ENCODE data around the gene PRKRIP1.
"Not testable (repeated sequence)": the region's sequence is repeated elsewhere in the genome, so short reads cannot be mapped to it uniquely, and the experiment has no call there.

Gene PRKRIP1

DNA sequence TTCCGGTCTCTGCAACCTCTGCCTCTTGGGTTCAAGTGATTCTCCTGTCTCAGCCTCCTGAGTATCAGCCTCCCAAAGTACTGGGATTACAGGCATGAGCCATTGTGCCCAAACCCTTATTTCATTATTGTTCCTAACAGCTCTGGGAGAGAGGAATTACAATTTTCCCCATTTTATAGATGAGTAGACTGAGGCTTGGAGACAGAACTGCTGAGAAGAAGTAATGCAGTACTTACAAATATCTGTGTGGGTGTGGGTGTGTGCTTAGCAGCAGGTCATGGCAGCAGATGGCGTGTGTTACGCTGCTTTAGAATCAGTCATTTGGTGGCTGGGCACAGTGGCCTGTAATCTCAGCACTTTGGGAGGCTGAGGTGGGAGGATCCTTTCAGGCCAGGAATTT lies 7.4 kb downstream of the PRKRIP1 start:
- H3K27ac Mint-ChIP-seq = no peak overlapping the region
- H3K36me3 Mint-ChIP-seq (ENCODE audit: low read depth) = peaks cover 83% of the 10 kb centered on the region
- TF ChIP-seq, protein P1, sequence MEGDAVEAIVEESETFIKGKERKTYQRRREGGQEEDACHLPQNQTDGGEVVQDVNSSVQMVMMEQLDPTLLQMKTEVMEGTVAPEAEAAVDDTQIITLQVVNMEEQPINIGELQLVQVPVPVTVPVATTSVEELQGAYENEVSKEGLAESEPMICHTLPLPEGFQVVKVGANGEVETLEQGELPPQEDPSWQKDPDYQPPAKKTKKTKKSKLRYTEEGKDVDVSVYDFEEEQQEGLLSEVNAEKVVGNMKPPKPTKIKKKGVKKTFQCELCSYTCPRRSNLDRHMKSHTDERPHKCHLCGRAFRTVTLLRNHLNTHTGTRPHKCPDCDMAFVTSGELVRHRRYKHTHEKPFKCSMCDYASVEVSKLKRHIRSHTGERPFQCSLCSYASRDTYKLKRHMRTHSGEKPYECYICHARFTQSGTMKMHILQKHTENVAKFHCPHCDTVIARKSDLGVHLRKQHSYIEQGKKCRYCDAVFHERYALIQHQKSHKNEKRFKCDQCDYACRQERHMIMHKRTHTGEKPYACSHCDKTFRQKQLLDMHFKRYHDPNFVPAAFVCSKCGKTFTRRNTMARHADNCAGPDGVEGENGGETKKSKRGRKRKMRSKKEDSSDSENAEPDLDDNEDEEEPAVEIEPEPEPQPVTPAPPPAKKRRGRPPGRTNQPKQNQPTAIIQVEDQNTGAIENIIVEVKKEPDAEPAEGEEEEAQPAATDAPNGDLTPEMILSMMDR (IDR thresholded peaks at IDR 0.05; ENCODE audit: unreplicated experiment in 3 of 3) = no peak
- H3K9me3 Mint-ChIP-seq = no peaks in the 10 kb centered on the region
- H3K27me3 Mint-ChIP-seq (ENCODE audit: low read depth) = no peaks in the 10 kb centered on the region
- no peak overlapping the region for H3K4me3 Mint-ChIP-seq
- no peaks in the 10 kb centered on the region for H3K4me1 Mint-ChIP-seq

DNA sequence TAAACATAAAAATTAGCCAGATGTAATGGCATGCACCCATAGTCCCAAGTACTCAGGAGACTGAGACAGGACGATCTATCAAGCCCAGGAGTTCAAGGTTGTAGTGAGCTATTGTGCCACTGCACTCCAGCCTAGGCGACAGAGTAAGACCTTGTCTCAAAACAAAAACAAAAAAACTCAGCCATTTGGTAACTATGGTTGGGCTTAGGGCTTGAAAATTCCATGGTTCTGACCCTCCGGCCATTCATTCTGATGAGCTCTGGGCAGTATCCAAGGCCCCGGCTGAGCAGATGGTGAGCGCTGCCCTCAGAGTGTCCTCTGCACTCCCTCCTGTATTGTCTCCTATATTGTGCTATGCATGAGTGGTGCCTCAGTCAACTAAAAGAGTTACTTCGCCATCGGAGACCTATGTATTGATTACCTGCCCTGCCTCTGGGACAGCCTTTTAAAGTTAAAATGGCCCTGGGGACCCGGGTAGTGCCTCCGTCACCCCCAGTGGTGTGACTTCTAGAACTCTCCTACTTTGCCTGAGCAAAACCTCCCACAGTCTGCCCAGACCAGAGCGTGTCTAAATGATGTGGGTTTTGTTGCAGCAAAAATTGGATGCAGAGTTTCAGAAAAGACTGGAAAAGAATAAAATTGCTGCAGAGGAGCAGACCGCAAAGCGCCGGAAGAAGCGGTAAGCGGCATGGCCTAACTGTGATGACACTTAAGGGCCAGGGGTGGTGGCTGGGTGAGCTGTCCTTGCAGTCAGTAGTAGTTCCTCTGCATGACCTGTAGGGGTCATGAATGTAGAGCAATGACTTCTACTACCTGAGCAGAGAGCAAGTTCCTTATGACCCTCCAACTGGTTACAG lies 8.1 kb downstream of the PRKRIP1 start:
- Mint-ChIP-seq H3K36me3 (ENCODE audit: low read depth) (peaks cover 86% of the 10 kb centered on the region), H3K9me3 (peaks cover 2% of the 10 kb centered on the region), H3K27me3 (ENCODE audit: low read depth) (no peaks in the 10 kb centered on the region), H3K4me1 (no peaks in the 10 kb centered on the region), H3K27ac (no peak overlapping the region), H3K4me3 (no peak overlapping the region)
- TF ChIP-seq, protein P1 (IDR thresholded peaks at IDR 0.05; ENCODE audit: unreplicated experiment in 3 of 3) = peak; percentile 51 to 63 (median 60)

DNA sequence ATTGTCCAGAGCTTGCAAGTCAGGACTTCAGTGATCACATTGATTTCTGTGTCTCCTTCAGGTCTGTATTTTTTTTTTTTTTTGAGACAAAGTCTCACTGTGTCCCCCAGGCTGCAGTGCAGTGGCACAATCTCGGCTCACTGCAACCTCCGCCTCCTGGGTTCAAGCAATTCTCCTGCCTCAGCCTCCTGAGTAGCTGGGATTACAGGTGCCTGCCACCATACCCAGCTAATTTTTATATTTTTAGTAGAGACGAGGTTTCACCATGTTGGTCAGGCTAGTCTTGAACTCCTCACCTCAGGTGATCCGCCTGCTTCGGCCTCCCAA lies 8.7 kb downstream of the PRKRIP1 start:
- H3K4me3 Mint-ChIP-seq; H3K4me1 Mint-ChIP-seq; H3K9me3 Mint-ChIP-seq; H3K27me3 Mint-ChIP-seq (ENCODE audit: low read depth); H3K27ac Mint-ChIP-seq: not testable (repeated sequence)
- H3K36me3 Mint-ChIP-seq (ENCODE audit: low read depth) = peaks cover 88% of the 10 kb centered on the region

DNA sequence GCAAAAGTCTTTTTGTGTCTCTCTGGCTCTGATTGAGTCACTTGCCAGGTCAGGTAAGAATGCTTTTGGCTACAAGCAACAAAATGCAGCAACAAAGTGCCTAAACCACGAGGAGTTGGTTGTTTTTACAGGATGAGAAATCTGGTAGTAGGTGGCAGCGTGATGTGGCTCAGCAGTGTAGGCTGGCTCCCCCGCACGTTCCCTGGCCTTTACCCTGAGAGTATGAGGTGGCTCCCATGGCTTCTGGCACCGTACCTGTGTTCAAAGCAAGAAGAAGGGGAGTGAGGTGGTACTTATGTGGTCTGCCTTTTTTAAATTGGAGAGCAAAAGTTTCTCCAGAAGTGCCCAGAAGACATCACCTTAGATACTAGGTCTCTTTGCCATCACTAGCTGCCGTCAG lies 11.7 kb downstream of the PRKRIP1 start:
- TF ChIP-seq, protein P1 (IDR thresholded peaks at IDR 0.05; ENCODE audit: unreplicated experiment in 3 of 3) = no peak
- Mint-ChIP-seq H3K27me3 (ENCODE audit: low read depth) (no peaks in the 10 kb centered on the region), H3K27ac (no peak overlapping the region), H3K9me3 (peaks cover 8% of the 10 kb centered on the region), H3K4me1 (no peaks in the 10 kb centered on the region), H3K36me3 (ENCODE audit: low read depth) (peaks cover 91% of the 10 kb centered on the region), H3K4me3 (no peak overlapping the region)

DNA sequence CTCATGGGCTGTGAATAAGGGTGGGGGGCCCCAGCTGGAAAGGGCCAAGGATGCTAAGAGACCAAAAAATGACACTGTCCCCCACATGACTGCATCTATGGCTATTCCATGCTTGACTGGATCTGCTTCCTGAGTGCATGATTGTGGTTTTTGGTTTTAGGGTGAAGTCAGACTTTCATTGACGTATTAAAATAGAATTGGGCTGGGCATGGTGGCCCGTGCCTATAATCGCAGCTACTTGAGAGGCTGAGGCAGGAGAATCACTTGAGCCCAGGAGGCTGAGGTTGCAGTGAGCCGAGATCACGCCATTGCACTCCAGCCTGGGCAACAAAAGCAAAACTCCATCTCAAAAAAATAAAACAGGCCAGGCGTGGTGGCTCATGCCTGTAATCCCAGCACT lies 12.4 kb downstream of the PRKRIP1 start:
- H3K27ac Mint-ChIP-seq; H3K27me3 Mint-ChIP-seq (ENCODE audit: low read depth); H3K4me3 Mint-ChIP-seq; H3K9me3 Mint-ChIP-seq; H3K4me1 Mint-ChIP-seq: not testable (repeated sequence)
- peaks cover 89% of the 10 kb centered on the region for H3K36me3 Mint-ChIP-seq (ENCODE audit: low read depth)

DNA sequence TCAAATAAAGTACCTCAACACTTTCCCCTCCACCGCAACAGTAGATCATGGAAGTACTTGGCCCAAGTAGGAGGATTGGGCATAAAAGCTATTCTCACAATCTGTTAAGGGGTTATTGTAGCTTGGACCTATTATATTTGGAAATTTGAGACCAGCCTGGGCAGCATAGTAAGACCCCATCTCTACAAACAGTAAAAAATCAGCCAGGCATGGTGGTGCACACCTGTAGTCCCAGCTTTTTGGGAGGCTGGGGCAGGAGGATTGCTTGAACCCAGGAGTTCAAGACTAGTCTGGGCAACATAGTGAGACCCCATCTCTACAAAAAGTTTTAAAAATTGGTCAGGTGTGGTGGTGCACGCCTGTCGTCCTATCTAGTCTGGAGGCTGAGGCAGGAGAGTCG lies 13.2 kb downstream of the PRKRIP1 start:
- Mint-ChIP-seq H3K27me3 (ENCODE audit: low read depth) (no peaks in the 10 kb centered on the region), H3K27ac (no peak overlapping the region), H3K4me1 (no peaks in the 10 kb centered on the region), H3K4me3 (no peak overlapping the region), H3K36me3 (ENCODE audit: low read depth) (peaks cover 83% of the 10 kb centered on the region), H3K9me3 (peaks cover 8% of the 10 kb centered on the region)
- TF ChIP-seq, protein P1 (IDR thresholded peaks at IDR 0.05; ENCODE audit: unreplicated experiment in 3 of 3) = no peak

DNA sequence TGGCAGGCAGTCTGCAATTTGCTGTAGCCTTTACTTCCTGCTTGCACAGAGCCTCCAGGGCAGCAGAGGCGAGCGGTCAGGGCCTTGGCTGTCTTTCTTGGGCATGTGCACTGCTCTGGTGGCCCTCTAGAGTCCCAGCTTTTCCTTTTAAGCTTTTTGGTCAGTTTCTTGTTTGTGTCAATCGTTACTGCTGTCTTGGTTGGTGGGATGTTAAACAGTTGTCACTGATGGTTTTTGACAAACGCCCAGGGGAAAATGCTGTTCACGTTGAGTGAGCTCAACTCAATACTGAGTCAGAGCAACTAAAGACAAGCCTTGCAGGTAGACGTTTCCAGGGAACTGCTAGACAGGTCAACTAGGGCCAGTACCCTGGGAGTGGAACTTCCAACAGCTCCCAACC lies 14.0 kb downstream of the PRKRIP1 start:
- TF ChIP-seq, protein P1 (IDR thresholded peaks at IDR 0.05; ENCODE audit: unreplicated experiment in 3 of 3) = no peak
- Mint-ChIP-seq H3K4me3 (no peak overlapping the region), H3K27me3 (ENCODE audit: low read depth) (no peaks in the 10 kb centered on the region), H3K4me1 (no peaks in the 10 kb centered on the region), H3K27ac (no peak overlapping the region), H3K36me3 (ENCODE audit: low read depth) (peaks cover 84% of the 10 kb centered on the region), H3K9me3 (peaks cover 8% of the 10 kb centered on the region)
